ENCODE results near the gene CALB2. TPM values are rescaled to one million over a fixed set of nuclear protein-coding genes. Genes with fewer than 3 reads are reported as not detected.

CALB2 gene
- total RNA-seq, 1 experiment from 2014 or later = not detected

- TF ChIP-seq EZH2 (IDR thresholded peaks at IDR 0.05; ENCODE audit: borderline replicate concordance, low read depth, low read length, poor library complexity, severe bottlenecking) = no peak
- no peak for TF ChIP-seq CTCF (conservative IDR thresholded peaks at IDR 0.05; ENCODE audit: low read depth, low read length)
- no peaks in the 10 kb centered on the region for H3K9me3 ChIP-seq (ENCODE audit: low read depth, low read length, poor library complexity, severe bottlenecking)
- ChIA-PET POLR2A (ENCODE audit: low non-redundant PET) (no interaction called here), CTCF (no interaction called here)
- H3K36me3 ChIP-seq (ENCODE audit: insufficient read depth, low read length, poor library complexity, severe bottlenecking) = no peaks in the 10 kb centered on the region
- DNase-seq (ENCODE audit: low spot score) = no peak
- no TSS peak for BruUV-seq (replicated peaks)
- no peak overlapping the region for H3K4me3 ChIP-seq (ENCODE audit: low read depth, low read length, poor library complexity, severe bottlenecking)
- H3K27me3 ChIP-seq (replicated peaks; ENCODE audit: insufficient read depth, low read depth, low read length, poor library complexity) = peaks cover 64% of the 10 kb centered on the region
- no peak overlapping the region for H3K27ac ChIP-seq (ENCODE audit: low read depth, low read length, poor library complexity, severe bottlenecking)
- no peaks in the 10 kb centered on the region for H3K4me1 ChIP-seq (ENCODE audit: insufficient read depth, low read length, poor library complexity, severe bottlenecking)
- intact Hi-C loops (cut with micrococcal nuclease; ENCODE audit: unreplicated experiment) = no loop called here
Measured at GRCh38 chr16:71402674-71403073, 44.2 kb downstream of the CALB2 start.

GRCh38 chr16:71404364-71404763 lies 45.8 kb downstream of the CALB2 start:
- Histone ChIP-seq H3K27me3 (replicated peaks; ENCODE audit: insufficient read depth, low read depth, low read length, poor library complexity) (peaks cover 68% of the 10 kb centered on the region), H3K9me3 (ENCODE audit: low read depth, low read length, poor library complexity, severe bottlenecking) (no peaks in the 10 kb centered on the region), H3K27ac (ENCODE audit: low read depth, low read length, poor library complexity, severe bottlenecking) (no peak overlapping the region), H3K4me1 (ENCODE audit: insufficient read depth, low read length, poor library complexity, severe bottlenecking) (no peaks in the 10 kb centered on the region), H3K36me3 (ENCODE audit: insufficient read depth, low read length, poor library complexity, severe bottlenecking) (no peaks in the 10 kb centered on the region), H3K4me3 (ENCODE audit: low read depth, low read length, poor library complexity, severe bottlenecking) (no peak overlapping the region)
- POLR2A ChIA-PET (ENCODE audit: low non-redundant PET) = no interaction called here
- TF ChIP-seq CTCF (conservative IDR thresholded peaks at IDR 0.05; ENCODE audit: low read depth, low read length) (no peak), EZH2 (IDR thresholded peaks at IDR 0.05; ENCODE audit: borderline replicate concordance, low read depth, low read length, poor library complexity, severe bottlenecking) (no peak)
- DNase-seq (ENCODE audit: low spot score) = no peak
- CTCF ChIA-PET = no interaction called here
- no TSS peak for BruUV-seq (replicated peaks)
- intact Hi-C loops (cut with micrococcal nuclease; ENCODE audit: unreplicated experiment) = no loop called here

GRCh38 chr16:71406316-71406715 lies 47.8 kb downstream of the CALB2 start:
- Histone ChIP-seq H3K4me1 (ENCODE audit: insufficient read depth, low read length, poor library complexity, severe bottlenecking) (no peaks in the 10 kb centered on the region), H3K4me3 (ENCODE audit: low read depth, low read length, poor library complexity, severe bottlenecking) (no peak overlapping the region), H3K27me3 (replicated peaks; ENCODE audit: insufficient read depth, low read depth, low read length, poor library complexity) (peaks cover 65% of the 10 kb centered on the region), H3K27ac (ENCODE audit: low read depth, low read length, poor library complexity, severe bottlenecking) (no peak overlapping the region), H3K9me3 (ENCODE audit: low read depth, low read length, poor library complexity, severe bottlenecking) (no peaks in the 10 kb centered on the region), H3K36me3 (ENCODE audit: insufficient read depth, low read length, poor library complexity, severe bottlenecking) (no peaks in the 10 kb centered on the region)
- DNase-seq (ENCODE audit: low spot score) = no peak
- BruUV-seq (replicated peaks) = no TSS peak
- POLR2A ChIA-PET (ENCODE audit: low non-redundant PET) = no interaction called here
- intact Hi-C loops (cut with micrococcal nuclease; ENCODE audit: unreplicated experiment) = no loop called here
- TF ChIP-seq EZH2 (IDR thresholded peaks at IDR 0.05; ENCODE audit: borderline replicate concordance, low read depth, low read length, poor library complexity, severe bottlenecking) = no peak
- no peak for TF ChIP-seq CTCF (conservative IDR thresholded peaks at IDR 0.05; ENCODE audit: low read depth, low read length)
- CTCF ChIA-PET = no interaction called here

Measured in A673 (cell line).